Measurements from ENCODE around the gene CARMIL1. TPM values are rescaled to one million over a fixed set of nuclear protein-coding genes. Genes with fewer than 3 reads are reported as not detected.

Gene CARMIL1
- total and polyA plus RNA-seq, 10 of the 15 experiments (the other 5 are each of a cell fraction or from before 2014, with no cell fraction given) = 6.4 to 18.1 (median 10.3) TPM

- no TSS peak for BruUV-seq (replicated peaks)
- 96% methylated on average over 2 of the region's 2 CpGs for WGBS (ENCODE audit: insufficient coverage, insufficient replicate concordance, low lambda C conversion rate, missing lambda C conversion rate)
- SMC1A ChIA-PET (ENCODE audit: uncharacterized antibody, unreplicated experiment) = interaction anchor here (1.1 to 2.3 kb wide), 4 partner anchors 8 to 235 kb away, joined by 3 to 11 read pairs (median 6); partner anchors contain the start of gene CARMIL1
- intact Hi-C loops (cut with micrococcal nuclease; ENCODE audit: unreplicated experiment) (no loop called here), in situ Hi-C loops (cut with MboI) (no loop called here)
- no peaks in the 10 kb centered on the region for H3K27me3 ChIP-seq (replicated peaks in 1 of 2; ENCODE audit: control insufficient read depth in 2 of 2, insufficient read depth in 2 of 2, low read length in 1 of 2)
- no peaks in the 10 kb centered on the region for H4K20me1 ChIP-seq (ENCODE audit: control insufficient read depth, insufficient read depth)
- DNase-seq (ENCODE audit: low read depth, low spot score) (no peak), ATAC-seq (no peak), FAIRE-seq (no peak)
- H3K4me1 ChIP-seq (ENCODE audit: control insufficient read depth, insufficient read depth, low read length) = no peaks in the 10 kb centered on the region
- CTCF ChIA-PET = interaction anchor here (1.3 to 2.3 kb wide), 3 partner anchors 10 to 201 kb away, joined by 4 to 11 read pairs (median 8); partner anchors contain the start of gene CARMIL1
- no peak overlapping the region for H2AFZ ChIP-seq (ENCODE audit: control insufficient read depth, low read depth, low read length)
- no peaks in the 10 kb centered on the region for H3K79me2 ChIP-seq (ENCODE audit: control insufficient read depth, insufficient read depth, low read length)
- H3K9me3 ChIP-seq (replicated peaks; ENCODE audit: control insufficient read depth, insufficient read depth, low read length) = no peaks in the 10 kb centered on the region
- no peak overlapping the region for H3K27ac ChIP-seq (ENCODE audit: control insufficient read depth, insufficient read depth)
- H3K36me3 ChIP-seq (ENCODE audit: control insufficient read depth in 2 of 2, insufficient read depth in 2 of 2, low read length in 1 of 2) = no peaks in the 10 kb centered on the region
- no peak overlapping the region for H3K4me3 ChIP-seq
- POLR2A ChIA-PET = no interaction called here
- H3K9ac ChIP-seq (ENCODE audit: control insufficient read depth, insufficient read depth, low read length) = no peak overlapping the region
- RAD21 ChIA-PET (ENCODE audit: unreplicated experiment) = interaction anchor here (1.3 kb wide), 1 partner anchor 13 kb away, joined by 3 read pairs; no protein-coding TSS in a partner anchor
- no peak overlapping the region for H3K4me2 ChIP-seq (ENCODE audit: control insufficient read depth, insufficient read depth)
- TF ChIP-seq RAD21 (IDR thresholded peaks at IDR 0.05; ENCODE audit: insufficient read depth, low read depth, low read length) (no peak), ZBED1 (IDR thresholded peaks at IDR 0.05; ENCODE audit: borderline replicate concordance) (no peak), SMAD5 (IDR thresholded peaks at IDR 0.05; ENCODE audit: low read depth) (no peak), ATF3 (IDR thresholded peaks at IDR 0.05; ENCODE audit: borderline replicate concordance, extremely low read depth, low read depth, low read length) (no peak), NFYA (IDR thresholded peaks at IDR 0.05; ENCODE audit: borderline replicate concordance, low read depth, low read length) (no peak), TCF3 (IDR thresholded peaks at IDR 0.05; ENCODE audit: borderline replicate concordance, insufficient read depth, low read depth, low read length) (no peak), MEF2B (IDR thresholded peaks at IDR 0.05; ENCODE audit: partially characterized antibody, poor library complexity, severe bottlenecking) (no peak), IKZF1 (conservative IDR thresholded peaks at IDR 0.05) (no peak), BMI1 (IDR thresholded peaks at IDR 0.05; ENCODE audit: borderline replicate concordance) (no peak), CEBPZ (IDR thresholded peaks at IDR 0.05; ENCODE audit: low read depth, low read length) (no peak), HDAC6 (IDR thresholded peaks at IDR 0.05; ENCODE audit: unreplicated experiment) (no peak), NFXL1 (IDR thresholded peaks at IDR 0.05; ENCODE audit: borderline replicate concordance) (no peak), NKRF (conservative IDR thresholded peaks at IDR 0.05) (no peak), HCFC1 (IDR thresholded peaks at IDR 0.05; ENCODE audit: low read length) (no peak), USF1 (IDR thresholded peaks at IDR 0.05; ENCODE audit: borderline replicate concordance, extremely low read length, insufficient read depth, low read depth, low read length) (no peak), JUND (IDR thresholded peaks at IDR 0.05; ENCODE audit: low read depth, low read length) (no peak)
Observed at GRCh38 chr6:25288518-25288917, 9.3 kb downstream of the CARMIL1 start.
